Activated CD4-positive, alpha-beta T cell treated with anti-CD3 and anti-CD28 coated beads for 4 hours (primary cell): ENCODE data around the gene MICAL2.

ENCODE experiments used
- DNase-seq, 2 donors: peaks; one replicate each; pipeline ENCODE4 v3.0.0-alpha.2; 2020

Gene MICAL2

GRCh38 chr11:12076840-12077534, 33.4 kb upstream of the MICAL2 start:
- DNase-seq = no peak

GRCh38 chr11:12077535-12078280, 32.7 kb upstream of the MICAL2 start:
- no peak for DNase-seq

GRCh38 chr11:12079726-12080556, 30.4 kb upstream of the MICAL2 start:
- DNase-seq = no peak

GRCh38 chr11:12083380-12083779, 27.0 kb upstream of the MICAL2 start:
- no peak for DNase-seq

GRCh38 chr11:12084256-12084655, 26.1 kb upstream of the MICAL2 start:
- DNase-seq = no peak

GRCh38 chr11:12085371-12086251, 24.8 kb upstream of the MICAL2 start:
- DNase-seq = no peak

GRCh38 chr11:12086271-12087074, 23.9 kb upstream of the MICAL2 start:
- no peak for DNase-seq

- DNase-seq = peak; percentile 12 to 23
Measured at GRCh38 chr11:12087075-12088004, 23.1 kb upstream of the MICAL2 start.

GRCh38 chr11:12088047-12088481, 22.3 kb upstream of the MICAL2 start:
- DNase-seq = no peak

- no peak for DNase-seq
Measured at GRCh38 chr11:12088531-12088930, 21.9 kb upstream of the MICAL2 start.

- no peak for DNase-seq
Measured at GRCh38 chr11:12089041-12089440, 21.3 kb upstream of the MICAL2 start.

GRCh38 chr11:12089473-12089872, 20.9 kb upstream of the MICAL2 start:
- no peak for DNase-seq

- no peak for DNase-seq
Measured at GRCh38 chr11:12090061-12090591, 20.3 kb upstream of the MICAL2 start.

- DNase-seq = no peak
Measured at GRCh38 chr11:12090761-12091258, 19.6 kb upstream of the MICAL2 start.

GRCh38 chr11:12091956-12092558, 18.3 kb upstream of the MICAL2 start:
- DNase-seq = no peak

- DNase-seq = no peak
Measured at GRCh38 chr11:12092714-12093113, 17.7 kb upstream of the MICAL2 start.

- DNase-seq = no peak
Measured at GRCh38 chr11:12094872-12095800, 15.3 kb upstream of the MICAL2 start.

- DNase-seq = no peak
Measured at GRCh38 chr11:12097219-12097618, 13.2 kb upstream of the MICAL2 start.
